Measurements from ENCODE around the gene STK32C. TPM values are rescaled to one million over a fixed set of nuclear protein-coding genes. Genes with fewer than 3 reads are reported as not detected.
A peak's percentile ranks its signal among the peaks of the same experiment; 100 is the strongest.
"Not testable (repeated sequence)": the region's sequence is repeated elsewhere in the genome, so short reads cannot be mapped to it uniquely, and the experiment has no call there.

Gene STK32C
- total RNA-seq, 1 donor from 2014 or later, result 13.6 TPM

GRCh38 chr10:132223156-132223590 is 84.6 kb downstream of the STK32C start:
- no peak overlapping the region for H3K4me3 Mint-ChIP-seq (ENCODE audit: unreplicated experiment)
- H3K27ac ChIP-seq (ENCODE audit: low read depth, low read length), result no peak overlapping the region

GRCh38 chr10:132222726-132223125 is 85.0 kb downstream of the STK32C start:
- H3K4me1 Mint-ChIP-seq (ENCODE audit: low read depth, unreplicated experiment), result peaks cover 2% of the 10 kb centered on the region
- FAIRE-seq, result no peak

More at GRCh38 chr10:132223156-132223590, 84.6 kb downstream of the STK32C start:
- peaks cover 8% of the 10 kb centered on the region for H3K9me3 Mint-ChIP-seq (ENCODE audit: unreplicated experiment)
- H3K9ac ChIP-seq (ENCODE audit: low read length), result no peak overlapping the region
- FAIRE-seq (peak; percentile 41), DNase-seq (ENCODE audit: low read depth) (peak; percentile 46)
- H3K36me3 Mint-ChIP-seq (ENCODE audit: low read depth, unreplicated experiment), result peaks cover 18% of the 10 kb centered on the region
- TF ChIP-seq EZH2 (IDR thresholded peaks at IDR 0.05; ENCODE audit: insufficient read depth, low read length), result no peak
- peak; percentile 89 for TF ChIP-seq CTCF (IDR thresholded peaks at IDR 0.05; ENCODE audit: insufficient read depth, low read depth, low read length)
- H3K27me3 ChIP-seq (ENCODE audit: insufficient read depth, low read length), result no peaks in the 10 kb centered on the region
- no peak overlapping the region for H3K4me2 ChIP-seq (ENCODE audit: low read length)
- no peaks in the 10 kb centered on the region for H3K79me2 ChIP-seq (ENCODE audit: insufficient read depth, low read length)
- no peaks in the 10 kb centered on the region for H3K36me3 ChIP-seq (ENCODE audit: insufficient read depth, low read length)
- peaks cover 6% of the 10 kb centered on the region for H3K27me3 Mint-ChIP-seq (ENCODE audit: low read depth, unreplicated experiment)
- H3K4me1 Mint-ChIP-seq (ENCODE audit: low read depth, unreplicated experiment), result peaks cover 2% of the 10 kb centered on the region
- H3K4me3 ChIP-seq (ENCODE audit: insufficient read depth, low read depth, low read length), result no peak overlapping the region
- H3K4me1 ChIP-seq (ENCODE audit: insufficient read depth, low read length), result no peaks in the 10 kb centered on the region
- H3K9me3 ChIP-seq (ENCODE audit: insufficient read depth, low read depth, low read length), result no peaks in the 10 kb centered on the region
- no peaks in the 10 kb centered on the region for H4K20me1 ChIP-seq (ENCODE audit: insufficient read depth, low read length)
- H2AFZ ChIP-seq (ENCODE audit: low read depth, low read length), result peak overlapping the region; percentile 37
- H3K27ac Mint-ChIP-seq (ENCODE audit: unreplicated experiment), result no peak overlapping the region

GRCh38 chr10:132220996-132221395 is 86.8 kb downstream of the STK32C start:
- not testable (repeated sequence) for H3K9me3 ChIP-seq (ENCODE audit: insufficient read depth, low read depth, low read length); H2AFZ ChIP-seq (ENCODE audit: low read depth, low read length); H3K4me3 ChIP-seq (ENCODE audit: insufficient read depth, low read depth, low read length); H3K27me3 Mint-ChIP-seq (ENCODE audit: low read depth, unreplicated experiment); H3K36me3 ChIP-seq (ENCODE audit: insufficient read depth, low read length); H3K4me1 Mint-ChIP-seq (ENCODE audit: low read depth, unreplicated experiment); H3K4me2 ChIP-seq (ENCODE audit: low read length); H3K27ac Mint-ChIP-seq (ENCODE audit: unreplicated experiment); FAIRE-seq; DNase-seq (ENCODE audit: low read depth); H3K27me3 ChIP-seq (ENCODE audit: insufficient read depth, low read length); H3K9ac ChIP-seq (ENCODE audit: low read length); H3K4me3 Mint-ChIP-seq (ENCODE audit: unreplicated experiment); H3K27ac ChIP-seq (ENCODE audit: low read depth, low read length); H4K20me1 ChIP-seq (ENCODE audit: insufficient read depth, low read length); H3K79me2 ChIP-seq (ENCODE audit: insufficient read depth, low read length); H3K4me1 ChIP-seq (ENCODE audit: insufficient read depth, low read length)
- Mint-ChIP-seq H3K9me3 (ENCODE audit: unreplicated experiment) (peaks cover 15% of the 10 kb centered on the region), H3K36me3 (ENCODE audit: low read depth, unreplicated experiment) (peaks cover 23% of the 10 kb centered on the region)

More at GRCh38 chr10:132222726-132223125, 85.0 kb downstream of the STK32C start:
- H3K79me2 ChIP-seq (ENCODE audit: insufficient read depth, low read length), result no peaks in the 10 kb centered on the region
- H3K4me1 ChIP-seq (ENCODE audit: insufficient read depth, low read length), result no peaks in the 10 kb centered on the region
- H3K9me3 ChIP-seq (ENCODE audit: insufficient read depth, low read depth, low read length), result no peaks in the 10 kb centered on the region
- no peak overlapping the region for H3K4me3 ChIP-seq (ENCODE audit: insufficient read depth, low read depth, low read length)
- peaks cover 19% of the 10 kb centered on the region for H3K36me3 Mint-ChIP-seq (ENCODE audit: low read depth, unreplicated experiment)
- no peak overlapping the region for H3K4me2 ChIP-seq (ENCODE audit: low read length)
- peaks cover 9% of the 10 kb centered on the region for H3K9me3 Mint-ChIP-seq (ENCODE audit: unreplicated experiment)
- H4K20me1 ChIP-seq (ENCODE audit: insufficient read depth, low read length), result no peaks in the 10 kb centered on the region
- no peak overlapping the region for H3K27ac ChIP-seq (ENCODE audit: low read depth, low read length)
- no peak for DNase-seq (ENCODE audit: low read depth)
- TF ChIP-seq CTCF (IDR thresholded peaks at IDR 0.05; ENCODE audit: insufficient read depth, low read depth, low read length) (no peak), EZH2 (IDR thresholded peaks at IDR 0.05; ENCODE audit: insufficient read depth, low read length) (no peak)
- H3K36me3 ChIP-seq (ENCODE audit: insufficient read depth, low read length), result no peaks in the 10 kb centered on the region
- peak overlapping the region; percentile 9 for H2AFZ ChIP-seq (ENCODE audit: low read depth, low read length)
- peaks cover 6% of the 10 kb centered on the region for H3K27me3 Mint-ChIP-seq (ENCODE audit: low read depth, unreplicated experiment)
- no peak overlapping the region for H3K4me3 Mint-ChIP-seq (ENCODE audit: unreplicated experiment)
- H3K27ac Mint-ChIP-seq (ENCODE audit: unreplicated experiment), result no peak overlapping the region
- H3K27me3 ChIP-seq (ENCODE audit: insufficient read depth, low read length), result no peaks in the 10 kb centered on the region
- H3K9ac ChIP-seq (ENCODE audit: low read length), result no peak overlapping the region
